ENCODE results near the gene TLR6. TPM values are rescaled to one million over a fixed set of nuclear protein-coding genes. Genes with fewer than 3 reads are reported as not detected.

Gene TLR6
- not detected for polyA plus RNA-seq (2013, experiment 1 of 4)
- not detected for polyA plus RNA-seq (2013, experiment 2 of 4)
- not detected for polyA plus RNA-seq (2013, experiment 3 of 4)
- 0.08 TPM for polyA plus RNA-seq (2013, experiment 4 of 4)

DNA sequence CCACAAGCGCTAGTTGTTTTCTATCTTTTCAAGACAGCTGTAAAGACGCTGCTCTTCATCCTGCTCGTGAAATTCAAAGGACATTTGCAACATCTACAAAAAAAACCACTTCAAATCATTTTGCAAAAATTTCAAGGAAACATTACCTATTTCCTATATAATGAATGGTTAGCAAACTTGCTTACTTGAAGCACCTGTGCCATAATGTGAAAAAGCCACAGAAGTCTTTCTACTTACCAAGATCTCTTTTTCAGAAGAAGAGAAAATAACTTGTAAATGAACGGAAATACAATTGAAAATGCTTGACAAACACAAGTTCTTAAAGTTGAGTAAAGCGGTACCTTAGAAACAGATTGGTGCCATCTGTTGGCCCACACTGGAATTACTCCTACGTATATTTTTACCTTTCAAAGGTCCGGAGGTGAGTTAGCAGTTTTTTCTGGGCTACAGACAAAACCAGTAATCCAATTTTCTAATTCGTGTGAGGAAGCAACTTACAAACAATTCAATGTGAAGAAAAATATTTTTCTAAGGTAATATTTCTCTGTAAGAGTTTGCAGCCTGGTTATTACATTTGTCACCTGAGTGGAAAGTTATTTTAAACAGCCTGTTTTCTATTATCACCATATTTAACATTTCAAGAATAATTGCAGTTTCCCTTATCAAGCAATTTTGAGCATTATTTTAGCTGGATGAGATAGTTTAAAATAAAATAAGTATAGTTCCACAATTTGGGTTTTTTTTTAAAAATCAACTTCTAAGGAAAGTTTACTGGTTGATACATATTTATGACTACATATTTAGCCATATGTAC, at the start of gene TLR6:
Gene TLR6 (minus strand): TSS at position 294 of the 814 bp plus-strand sequence. CDS start 27,344 bp downstream, outside the sequence.
- WGBS, 2 experiments, result 48 to 51% methylated on average over 7 of the region's 8 CpGs

DNA sequence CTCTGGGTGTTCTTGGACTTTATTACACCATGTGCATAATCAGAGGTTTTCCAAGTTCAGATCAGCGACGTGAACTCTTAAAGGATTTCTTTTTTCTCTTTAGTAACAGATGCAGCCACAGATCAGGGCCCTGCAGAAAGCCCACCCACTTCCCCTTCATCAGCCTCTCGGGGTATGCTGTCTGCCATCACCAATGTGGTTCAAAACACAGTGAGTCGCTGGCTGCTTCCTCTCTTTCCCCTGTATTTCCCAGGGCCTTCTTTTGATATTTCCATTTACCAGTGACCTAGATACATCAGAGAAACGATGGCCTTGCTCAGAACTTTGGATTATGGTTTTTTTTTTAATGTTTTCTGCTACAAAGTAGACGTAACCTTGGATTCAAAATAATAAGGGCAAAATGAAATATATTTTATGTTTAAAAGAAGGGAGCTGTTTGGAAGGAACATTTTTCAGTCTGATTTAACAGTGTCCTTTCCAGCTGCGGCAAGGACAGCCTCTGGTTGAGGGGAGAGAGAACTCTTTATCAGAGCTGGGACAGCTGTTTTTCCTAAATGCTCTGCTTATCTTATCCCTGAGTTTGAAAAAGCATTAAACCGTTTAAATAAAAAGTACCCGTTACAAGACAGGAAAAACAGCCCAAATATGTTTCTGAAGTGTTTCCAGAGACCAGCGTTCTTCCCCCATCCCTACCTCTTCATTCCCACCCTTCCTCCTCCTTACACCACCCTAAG, 49.2 kb upstream of the TLR6 start:
- no peaks in the 10 kb centered on the region for H3K27me3 ChIP-seq (ENCODE audit: control insufficient read depth, insufficient read depth, low read length, poor library complexity, severe bottlenecking)
- H3K36me3 ChIP-seq (ENCODE audit: control insufficient read depth, insufficient read depth, low read length), result no peaks in the 10 kb centered on the region
- H3K4me1 ChIP-seq (ENCODE audit: control insufficient read depth, insufficient read depth, low read length), result no peaks in the 10 kb centered on the region
- no peaks in the 10 kb centered on the region for H3K9me3 ChIP-seq (ENCODE audit: control insufficient read depth, low read length)
- WGBS, 2 experiments, result 93% methylated on average over 10 of the region's 10 CpGs
- no peak overlapping the region for H3K4me3 ChIP-seq (ENCODE audit: insufficient read depth, low read depth, low read length)
- no peak overlapping the region for H3K27ac ChIP-seq (ENCODE audit: insufficient read depth, low read depth, low read length, poor library complexity, severe bottlenecking)

More for the DNA sequence above, at the start of gene TLR6:
- H3K4me1 ChIP-seq (ENCODE audit: control insufficient read depth, insufficient read depth, low read length), result no peaks in the 10 kb centered on the region
- H3K36me3 ChIP-seq (ENCODE audit: control insufficient read depth, insufficient read depth, low read length), result no peaks in the 10 kb centered on the region
- H3K27me3 ChIP-seq (ENCODE audit: control insufficient read depth, insufficient read depth, low read length, poor library complexity, severe bottlenecking), result no peaks in the 10 kb centered on the region
- no peaks in the 10 kb centered on the region for H3K9me3 ChIP-seq (ENCODE audit: control insufficient read depth, low read length)
- no peak within 1 kb of the TSS for H3K4me3 ChIP-seq (ENCODE audit: insufficient read depth, low read depth, low read length)
- no peak within 1 kb of the TSS for H3K27ac ChIP-seq (ENCODE audit: insufficient read depth, low read depth, low read length, poor library complexity, severe bottlenecking)

DNA sequence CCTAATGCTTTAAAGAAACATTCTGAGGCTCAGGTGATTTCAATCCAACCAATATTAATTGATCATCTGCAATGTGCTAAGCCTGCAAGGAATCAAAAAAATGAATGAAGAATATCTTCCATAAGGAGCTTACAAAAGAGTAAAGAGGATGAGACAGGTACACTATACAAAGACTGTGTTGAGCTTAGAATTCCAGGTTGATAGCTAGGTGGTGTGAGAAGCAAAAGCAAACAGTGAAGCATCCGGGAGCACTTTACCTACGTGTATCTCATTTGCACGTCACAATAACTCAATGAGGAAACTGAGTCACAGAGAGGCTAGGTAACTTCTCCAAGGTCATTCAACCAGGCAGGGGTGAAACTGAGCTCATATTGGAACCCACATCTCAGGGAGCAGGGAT, 48.1 kb upstream of the TLR6 start:
- Histone ChIP-seq H3K4me3 (ENCODE audit: insufficient read depth, low read depth, low read length) (no peak overlapping the region), H3K4me1 (ENCODE audit: control insufficient read depth, insufficient read depth, low read length) (no peaks in the 10 kb centered on the region), H3K27me3 (ENCODE audit: control insufficient read depth, insufficient read depth, low read length, poor library complexity, severe bottlenecking) (no peaks in the 10 kb centered on the region), H3K9me3 (ENCODE audit: control insufficient read depth, low read length) (no peaks in the 10 kb centered on the region), H3K36me3 (ENCODE audit: control insufficient read depth, insufficient read depth, low read length) (no peaks in the 10 kb centered on the region), H3K27ac (ENCODE audit: insufficient read depth, low read depth, low read length, poor library complexity, severe bottlenecking) (no peak overlapping the region)
- WGBS, 2 experiments, result 95% methylated on average over 3 of the region's 3 CpGs

DNA sequence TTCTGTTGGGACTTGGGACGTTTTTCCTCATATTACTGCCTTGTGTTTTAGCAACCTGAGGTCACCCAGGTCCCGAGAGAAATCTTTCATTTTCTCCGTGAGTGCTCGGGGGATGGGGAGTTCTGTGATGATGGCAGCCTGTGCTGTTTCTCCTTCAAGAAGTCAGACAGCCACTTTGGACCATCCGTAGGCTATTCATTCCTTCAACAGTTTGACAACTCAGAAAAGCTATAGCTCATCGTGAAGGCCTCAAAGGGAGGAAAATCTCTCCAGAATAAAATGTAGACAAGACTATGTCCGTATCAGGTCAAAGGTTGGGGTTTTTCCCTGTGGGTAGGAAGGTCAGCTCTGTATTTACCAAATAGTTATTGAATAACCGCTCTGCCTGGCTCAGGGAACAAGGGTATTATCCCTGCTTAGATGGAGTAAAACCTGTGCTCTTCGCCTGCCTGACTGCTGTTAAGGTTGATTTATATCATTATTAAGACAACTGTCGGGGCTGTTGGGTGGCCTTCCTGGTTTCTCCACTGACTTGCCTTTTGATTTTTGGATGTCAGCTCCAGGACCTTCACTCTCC, 47.6 kb upstream of the TLR6 start:
- no peak overlapping the region for H3K27ac ChIP-seq (ENCODE audit: insufficient read depth, low read depth, low read length, poor library complexity, severe bottlenecking)
- H3K36me3 ChIP-seq (ENCODE audit: control insufficient read depth, insufficient read depth, low read length), result no peaks in the 10 kb centered on the region
- no peaks in the 10 kb centered on the region for H3K9me3 ChIP-seq (ENCODE audit: control insufficient read depth, low read length)
- no peaks in the 10 kb centered on the region for H3K4me1 ChIP-seq (ENCODE audit: control insufficient read depth, insufficient read depth, low read length)
- WGBS, 2 experiments, result 86 to 88% methylated on average over 10 of the region's 10 CpGs
- H3K4me3 ChIP-seq (ENCODE audit: insufficient read depth, low read depth, low read length), result no peak overlapping the region
- H3K27me3 ChIP-seq (ENCODE audit: control insufficient read depth, insufficient read depth, low read length, poor library complexity, severe bottlenecking), result no peaks in the 10 kb centered on the region

GRCh38 chr4:38902695-38903094, 46.1 kb upstream of the TLR6 start:
- Histone ChIP-seq H3K27me3 (ENCODE audit: control insufficient read depth, insufficient read depth, low read length, poor library complexity, severe bottlenecking) (no peaks in the 10 kb centered on the region), H3K4me3 (ENCODE audit: insufficient read depth, low read depth, low read length) (no peak overlapping the region), H3K36me3 (ENCODE audit: control insufficient read depth, insufficient read depth, low read length) (no peaks in the 10 kb centered on the region), H3K4me1 (ENCODE audit: control insufficient read depth, insufficient read depth, low read length) (no peaks in the 10 kb centered on the region), H3K9me3 (ENCODE audit: control insufficient read depth, low read length) (no peaks in the 10 kb centered on the region), H3K27ac (ENCODE audit: insufficient read depth, low read depth, low read length, poor library complexity, severe bottlenecking) (no peak overlapping the region)

DNA sequence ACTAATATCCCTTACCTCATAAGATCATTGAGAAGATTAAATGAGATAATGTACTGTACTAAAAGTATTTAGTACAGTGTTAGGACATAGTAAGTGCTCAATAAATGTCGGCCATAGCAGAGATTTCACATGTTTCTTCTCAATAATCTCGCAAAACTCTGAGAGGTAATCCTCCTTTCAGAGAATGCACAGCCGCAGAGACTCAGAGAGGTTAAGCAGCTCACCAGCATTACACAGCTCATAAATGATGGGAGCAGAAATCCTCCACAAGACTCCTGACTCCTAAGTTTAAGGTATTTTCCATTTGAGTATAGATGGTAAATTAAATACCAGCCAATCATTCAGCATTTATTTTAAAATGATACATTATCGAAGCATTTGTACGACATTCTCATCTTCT, 45.6 kb upstream of the TLR6 start:
- 97 to 98% methylated on average over 3 to 5 of the region's 5 CpGs for WGBS, 2 experiments
- Histone ChIP-seq H3K4me1 (ENCODE audit: control insufficient read depth, insufficient read depth, low read length) (no peaks in the 10 kb centered on the region), H3K9me3 (ENCODE audit: control insufficient read depth, low read length) (no peaks in the 10 kb centered on the region), H3K36me3 (ENCODE audit: control insufficient read depth, insufficient read depth, low read length) (no peaks in the 10 kb centered on the region), H3K4me3 (ENCODE audit: insufficient read depth, low read depth, low read length) (no peak overlapping the region), H3K27ac (ENCODE audit: insufficient read depth, low read depth, low read length, poor library complexity, severe bottlenecking) (no peak overlapping the region), H3K27me3 (ENCODE audit: control insufficient read depth, insufficient read depth, low read length, poor library complexity, severe bottlenecking) (no peaks in the 10 kb centered on the region)

DNA sequence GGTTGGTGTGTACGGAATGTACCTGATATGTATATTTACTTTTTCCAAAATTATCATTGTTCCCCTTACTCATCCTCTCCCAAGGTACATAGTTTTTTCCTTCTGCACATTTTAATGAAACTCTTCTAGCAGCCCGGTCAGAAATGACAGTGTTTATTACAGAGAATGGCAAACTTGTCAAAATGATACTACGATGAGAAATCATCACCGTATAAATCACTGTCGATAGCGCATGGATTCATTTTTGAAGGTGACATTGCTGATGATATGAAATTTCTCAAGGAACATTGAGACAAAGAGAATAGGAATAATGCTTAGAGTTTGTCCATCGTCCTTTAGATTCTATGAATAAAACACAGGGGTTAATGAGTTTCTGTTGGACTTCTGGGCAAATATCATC, 41.6 kb upstream of the TLR6 start:
- no peaks in the 10 kb centered on the region for H3K9me3 ChIP-seq (ENCODE audit: control insufficient read depth, low read length)
- H3K27ac ChIP-seq (ENCODE audit: insufficient read depth, low read depth, low read length, poor library complexity, severe bottlenecking), result no peak overlapping the region
- no peaks in the 10 kb centered on the region for H3K27me3 ChIP-seq (ENCODE audit: control insufficient read depth, insufficient read depth, low read length, poor library complexity, severe bottlenecking)
- 97 to 98% methylated on average over 6 of the region's 7 CpGs for WGBS, 2 experiments
- no peaks in the 10 kb centered on the region for H3K36me3 ChIP-seq (ENCODE audit: control insufficient read depth, insufficient read depth, low read length)
- no peak overlapping the region for H3K4me3 ChIP-seq (ENCODE audit: insufficient read depth, low read depth, low read length)
- H3K4me1 ChIP-seq (ENCODE audit: control insufficient read depth, insufficient read depth, low read length), result no peaks in the 10 kb centered on the region

- Histone ChIP-seq H3K27me3 (ENCODE audit: control insufficient read depth, insufficient read depth, low read length, poor library complexity, severe bottlenecking) (no peaks in the 10 kb centered on the region), H3K36me3 (ENCODE audit: control insufficient read depth, insufficient read depth, low read length) (no peaks in the 10 kb centered on the region), H3K4me3 (ENCODE audit: insufficient read depth, low read depth, low read length) (no peak overlapping the region), H3K4me1 (ENCODE audit: control insufficient read depth, insufficient read depth, low read length) (no peaks in the 10 kb centered on the region), H3K9me3 (ENCODE audit: control insufficient read depth, low read length) (no peaks in the 10 kb centered on the region), H3K27ac (ENCODE audit: insufficient read depth, low read depth, low read length, poor library complexity, severe bottlenecking) (no peak overlapping the region)
- 80 to 92% methylated on average over 1 of the region's 1 CpG for WGBS, 2 experiments
These were observed 40.3 kb upstream of the TLR6 start for GRCh38 chr4:38896940-38897339.

- Histone ChIP-seq H3K9me3 (ENCODE audit: control insufficient read depth, low read length) (no peaks in the 10 kb centered on the region), H3K4me3 (ENCODE audit: insufficient read depth, low read depth, low read length) (no peak overlapping the region), H3K27ac (ENCODE audit: insufficient read depth, low read depth, low read length, poor library complexity, severe bottlenecking) (no peak overlapping the region), H3K4me1 (ENCODE audit: control insufficient read depth, insufficient read depth, low read length) (no peaks in the 10 kb centered on the region), H3K27me3 (ENCODE audit: control insufficient read depth, insufficient read depth, low read length, poor library complexity, severe bottlenecking) (no peaks in the 10 kb centered on the region), H3K36me3 (ENCODE audit: control insufficient read depth, insufficient read depth, low read length) (no peaks in the 10 kb centered on the region)
- whole genome bisulfite sequencing, 2 experiments, result 95 to 99% methylated on average over 7 of the region's 7 CpGs
These were observed 37.8 kb upstream of the TLR6 start for GRCh38 chr4:38894322-38894982.
